NCI-H510A (cell line): Measurements from ENCODE around the gene CAMSAP3.

ENCODE experiments used
- DNase-seq: peaks from one replicate; lab custom pipeline; 2025; lab: John Stamatoyannopoulos, UW

The CAMSAP3 gene

GRCh38 chr19:7578127-7578526 is 17.5 kb upstream of the CAMSAP3 start:
- DNase-seq = no peak

- DNase-seq = no peak
Measured at GRCh38 chr19:7579182-7579581, 16.5 kb upstream of the CAMSAP3 start.

GRCh38 chr19:7582446-7582845 is 13.2 kb upstream of the CAMSAP3 start:
- no peak for DNase-seq

- no peak for DNase-seq
Measured at GRCh38 chr19:7589822-7590221, 5.8 kb upstream of the CAMSAP3 start.

- no peak for DNase-seq
Measured at GRCh38 chr19:7590256-7590655, 5.4 kb upstream of the CAMSAP3 start.

GRCh38 chr19:7596211-7596937 is 711 bp downstream of the CAMSAP3 start:
- no peak for DNase-seq

- DNase-seq = no peak
Measured at GRCh38 chr19:7597689-7598088, 2.0 kb downstream of the CAMSAP3 start.

GRCh38 chr19:7598180-7598579 is 2.5 kb downstream of the CAMSAP3 start:
- DNase-seq = no peak

GRCh38 chr19:7600721-7601120 is 5.1 kb downstream of the CAMSAP3 start:
- no peak for DNase-seq

GRCh38 chr19:7602240-7602934 is 6.7 kb downstream of the CAMSAP3 start:
- DNase-seq = no peak

- no peak for DNase-seq
Measured at GRCh38 chr19:7602935-7603497, 7.4 kb downstream of the CAMSAP3 start.

- DNase-seq = no peak
Measured at GRCh38 chr19:7603919-7604318, 8.3 kb downstream of the CAMSAP3 start.

- DNase-seq = no peak
Measured at GRCh38 chr19:7605490-7606222, 10.0 kb downstream of the CAMSAP3 start.

- DNase-seq = no peak
Measured at GRCh38 chr19:7606289-7606688, 10.6 kb downstream of the CAMSAP3 start.

- no peak for DNase-seq
Measured at GRCh38 chr19:7607212-7607873, 11.7 kb downstream of the CAMSAP3 start.

GRCh38 chr19:7607874-7608560 is 12.4 kb downstream of the CAMSAP3 start:
- no peak for DNase-seq

- DNase-seq = no peak
Measured at GRCh38 chr19:7610491-7611240, 15.0 kb downstream of the CAMSAP3 start.

- DNase-seq = no peak
Measured at GRCh38 chr19:7611541-7612279, 16.0 kb downstream of the CAMSAP3 start.

- DNase-seq = no peak
Measured at GRCh38 chr19:7612282-7613274, 16.9 kb downstream of the CAMSAP3 start.
